GM21723 (cell line): ENCODE data around the gene FCRL2.
A peak's percentile ranks its signal among the peaks of the same experiment; 100 is the strongest.
"Not testable (repeated sequence)": the region's sequence is repeated elsewhere in the genome, so short reads cannot be mapped to it uniquely, and the experiment has no call there.

ENCODE experiments used
- ATAC-seq: cut with Tn5 transposase; IDR thresholded peaks from one replicate; pipeline ENCODE4 v1.9.1; 2021; ENCODE audit warnings: mild to moderate bottlenecking, moderate library complexity; ENCODE audit not compliant: unreplicated experiment

FCRL2 gene

DNA sequence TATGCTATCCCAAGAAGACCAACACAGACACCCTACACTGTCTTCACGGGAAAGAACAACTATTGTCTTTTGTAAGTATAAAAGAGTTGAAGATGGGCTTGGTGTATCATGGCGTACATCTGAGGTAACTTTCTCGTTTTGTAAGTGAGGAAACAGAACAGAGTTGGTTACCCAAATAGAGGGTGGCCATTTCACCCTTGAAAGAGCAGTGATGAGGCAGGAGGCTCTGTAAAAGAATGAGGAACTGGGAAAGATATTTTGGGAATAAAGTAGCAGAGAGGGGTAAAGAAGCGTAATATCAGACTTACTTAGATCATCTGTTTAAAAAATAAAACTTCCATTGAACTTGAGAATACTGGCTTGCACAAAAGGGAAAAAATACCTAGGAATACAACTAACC lies 18.9 kb downstream of the FCRL2 start:
- ATAC-seq, result no peak

DNA sequence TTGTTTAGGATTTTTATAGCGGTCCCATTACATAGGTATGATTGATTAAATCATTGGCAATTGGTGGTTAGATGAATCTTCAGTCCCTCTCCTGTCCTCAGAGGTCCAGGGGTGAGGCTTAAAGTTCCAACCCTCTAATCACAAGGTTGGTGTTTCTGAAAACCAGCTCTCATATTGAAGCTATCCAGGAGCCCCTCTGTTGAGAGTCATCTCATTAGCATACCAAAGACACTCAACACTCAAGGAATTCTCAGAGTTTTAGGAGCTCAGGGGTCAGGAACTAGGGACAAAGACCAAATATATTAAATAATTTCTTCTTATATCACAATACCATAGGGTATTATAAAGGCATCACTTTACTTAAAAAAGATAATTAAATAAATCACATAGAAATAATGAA lies 23.3 kb downstream of the FCRL2 start:
- no peak for ATAC-seq

DNA sequence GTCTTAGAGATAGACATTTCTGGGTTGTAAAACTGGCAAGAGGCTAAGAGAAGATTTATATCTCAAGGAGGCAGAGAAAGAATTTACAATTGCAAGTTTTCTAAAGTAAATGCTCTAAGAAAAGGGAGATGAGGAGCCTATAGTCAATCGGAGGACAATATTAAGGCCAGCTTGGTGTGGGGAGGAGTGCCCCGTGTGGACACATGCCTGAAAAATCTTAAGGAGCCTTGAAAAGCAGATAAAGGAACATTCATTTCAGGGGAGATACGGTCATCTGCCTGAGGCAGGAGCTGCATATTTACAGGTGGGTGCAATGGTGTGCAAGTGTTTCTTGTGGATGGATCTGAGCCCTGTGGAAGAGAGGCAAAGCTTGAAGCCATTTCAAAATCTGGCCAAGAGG lies 25.6 kb downstream of the FCRL2 start:
- no peak for ATAC-seq

DNA sequence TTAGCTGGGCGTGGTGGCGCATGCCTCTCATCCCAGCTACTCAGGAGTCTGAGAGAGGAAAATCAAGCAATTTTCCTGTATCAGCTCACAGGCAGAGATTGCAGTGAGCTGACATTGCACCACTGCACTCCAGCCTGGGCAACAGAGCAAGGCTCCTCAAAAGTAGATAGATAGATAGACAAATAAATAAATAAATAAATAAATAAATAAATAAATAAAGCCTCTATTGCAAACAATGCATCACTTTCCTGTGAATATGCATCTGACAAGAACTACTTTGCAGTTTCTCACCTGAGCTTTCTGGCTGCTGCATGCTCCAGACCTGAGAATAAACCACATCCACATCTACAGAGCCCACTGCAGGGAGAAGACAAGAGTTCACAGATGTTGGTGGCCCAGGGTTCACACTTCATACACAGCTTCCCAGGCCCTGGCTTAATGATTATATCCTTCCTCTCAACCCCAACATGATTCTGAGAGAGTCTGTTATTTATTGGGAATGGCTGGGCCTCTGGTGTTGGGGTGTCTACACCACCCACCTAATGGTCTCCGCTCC lies 28.6 kb downstream of the FCRL2 start:
- ATAC-seq, result no peak

DNA sequence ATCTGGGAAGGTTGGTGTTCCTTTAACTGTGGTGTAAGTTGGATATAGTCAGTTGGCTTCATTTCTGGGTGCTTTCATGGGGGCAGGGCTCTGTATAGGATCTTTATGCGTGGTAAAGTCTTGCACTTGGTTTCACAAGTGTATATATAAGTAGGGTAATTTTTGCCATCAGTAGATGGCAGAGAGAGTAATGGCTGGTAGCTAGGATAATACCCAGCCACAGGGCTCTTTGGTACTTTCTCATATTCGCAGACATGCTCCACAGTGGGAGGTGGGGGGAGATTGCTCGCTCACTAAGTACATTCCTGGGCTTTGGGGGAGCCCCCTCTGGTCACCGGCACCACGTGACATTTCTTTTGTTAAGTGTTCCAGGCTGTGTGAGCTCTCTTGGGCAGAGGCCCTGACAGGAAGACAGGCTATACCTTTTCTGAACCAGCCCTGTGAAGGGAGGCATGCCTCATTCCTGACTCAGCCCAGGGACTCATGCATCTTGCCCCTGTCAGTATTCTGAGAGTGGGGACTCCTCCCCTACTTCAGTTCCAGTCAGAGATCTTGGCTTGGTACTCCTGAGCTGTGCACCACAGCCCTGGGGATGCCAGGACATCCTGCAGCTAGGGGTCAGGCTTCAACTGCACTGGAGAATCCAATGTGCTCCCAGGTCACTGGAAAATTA lies 37.6 kb downstream of the FCRL2 start:
- ATAC-seq, result no peak

DNA sequence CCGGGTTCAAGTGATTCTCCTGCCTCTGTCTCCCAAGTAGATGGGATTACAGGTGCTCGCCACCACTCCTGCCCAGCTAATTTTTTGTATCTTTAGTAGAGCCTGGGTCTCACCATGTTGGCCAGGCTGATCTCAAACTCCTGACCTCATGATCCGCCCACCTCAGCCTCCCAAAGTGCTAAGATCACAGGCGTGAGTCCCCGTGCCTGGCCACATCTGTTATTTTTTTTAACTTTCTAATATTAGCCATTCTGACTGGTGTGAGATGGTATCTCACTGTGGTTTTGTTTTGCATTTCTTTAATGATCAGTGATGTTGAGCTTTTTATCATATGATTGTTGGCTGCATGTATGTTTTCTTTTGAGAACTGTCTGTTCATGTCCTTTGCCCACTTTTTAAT lies 40.9 kb downstream of the FCRL2 start:
- not testable (repeated sequence) for ATAC-seq

DNA sequence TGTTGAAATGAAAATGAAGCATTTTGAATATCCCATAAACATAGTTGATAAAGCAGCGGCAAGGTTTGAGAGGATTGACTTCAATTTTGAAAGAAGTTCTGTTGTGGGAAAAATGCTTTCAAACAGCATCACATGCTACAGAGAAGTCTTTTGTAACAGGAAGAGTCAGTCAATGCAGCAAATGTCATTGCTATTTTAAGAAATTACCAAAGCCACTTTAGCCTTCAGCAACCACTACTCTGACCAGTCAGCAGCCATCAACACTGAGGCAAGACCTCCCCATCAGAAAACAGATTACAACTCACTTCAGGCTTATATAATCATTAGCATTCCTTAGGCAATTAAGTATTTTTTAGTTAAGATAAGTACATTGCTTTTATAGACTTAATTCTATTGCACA lies 42.6 kb downstream of the FCRL2 start:
- no peak for ATAC-seq

DNA sequence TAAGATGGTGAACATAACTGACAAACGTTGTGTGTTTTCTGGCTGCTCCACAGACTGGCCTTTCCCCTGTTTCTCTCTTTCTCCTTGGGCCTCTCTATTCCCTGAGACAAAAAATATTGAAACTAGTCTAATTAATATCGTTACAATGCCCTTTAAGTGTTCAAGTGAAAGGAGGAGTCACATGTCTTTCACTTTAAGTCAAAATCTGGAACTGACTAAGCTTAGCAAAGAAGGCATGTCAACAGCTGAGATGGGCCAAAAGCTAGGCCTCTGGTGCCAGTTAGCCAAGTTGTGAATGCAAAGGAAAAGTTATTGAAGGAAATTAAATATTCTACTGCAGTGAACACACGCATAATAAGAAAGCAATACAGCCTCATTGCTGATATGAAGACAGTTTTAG lies 44.2 kb downstream of the FCRL2 start:
- peak; percentile 52 for ATAC-seq

DNA sequence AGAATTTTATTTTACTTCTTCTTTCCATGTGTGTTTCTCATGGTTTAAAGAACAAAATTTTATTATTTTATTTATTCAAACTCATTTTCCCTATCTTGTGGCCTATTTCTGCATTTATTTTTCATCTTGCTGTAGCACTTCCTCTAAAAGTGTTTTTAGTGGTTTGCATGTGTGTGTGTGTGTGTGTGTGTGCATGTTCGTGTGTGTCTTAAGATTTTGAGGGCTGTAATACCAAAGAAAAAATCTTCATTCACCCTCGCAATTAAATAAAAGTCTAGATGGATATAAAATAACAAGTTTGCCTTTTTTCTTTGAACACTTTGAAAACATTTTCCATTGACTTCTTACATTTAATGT lies 51.7 kb downstream of the FCRL2 start:
- ATAC-seq, result no peak

DNA sequence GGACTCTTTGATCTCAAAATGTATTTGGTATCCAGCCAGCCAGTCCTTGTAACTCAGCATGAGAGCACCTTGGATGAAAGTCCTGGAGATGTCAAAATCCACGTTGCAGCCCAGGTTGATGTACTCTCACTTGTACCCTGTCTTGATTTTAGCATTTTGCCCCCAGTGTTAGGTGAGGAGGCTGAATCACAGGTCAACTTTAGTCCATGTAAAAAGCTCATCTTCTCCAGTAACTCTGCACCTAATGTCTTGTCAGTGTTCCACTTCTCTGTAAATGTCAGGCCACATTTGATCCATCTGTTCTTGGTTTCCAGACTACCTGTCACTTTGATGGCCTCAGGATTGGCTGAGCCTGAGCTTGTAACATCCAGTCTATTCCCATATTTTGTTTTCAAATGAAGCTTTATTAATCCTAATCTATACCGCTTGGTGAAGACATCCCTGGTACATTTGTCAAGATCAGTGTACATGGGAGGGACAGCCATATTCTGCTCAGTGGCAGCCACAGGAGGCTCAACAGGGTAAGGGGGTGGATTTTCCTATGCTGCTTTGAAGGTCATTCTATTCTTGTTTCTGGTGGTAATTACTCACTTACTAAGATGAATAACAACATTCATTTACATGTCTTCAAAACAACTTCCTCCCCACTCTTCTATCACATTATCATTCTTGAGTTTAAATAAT lies 52.3 kb downstream of the FCRL2 start:
- ATAC-seq, result no peak

DNA sequence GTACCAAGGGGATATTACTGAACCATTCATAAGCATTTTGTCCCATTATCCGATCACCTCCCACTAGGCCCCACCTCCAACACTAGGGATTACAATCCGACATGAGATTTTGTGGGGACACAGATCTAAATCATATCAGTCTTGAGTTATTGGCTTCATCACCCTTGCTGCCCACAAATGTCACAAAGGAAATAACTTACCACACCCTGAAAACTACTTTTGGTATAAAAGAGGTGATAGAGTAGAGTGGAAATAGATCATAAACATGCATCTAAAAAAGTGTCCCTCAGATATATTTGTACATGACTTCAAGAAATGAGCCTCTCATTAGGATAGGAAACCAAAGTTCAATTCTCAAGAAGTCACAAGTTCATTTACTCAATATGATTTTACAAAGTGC lies 53.8 kb downstream of the FCRL2 start:
- ATAC-seq, result no peak

DNA sequence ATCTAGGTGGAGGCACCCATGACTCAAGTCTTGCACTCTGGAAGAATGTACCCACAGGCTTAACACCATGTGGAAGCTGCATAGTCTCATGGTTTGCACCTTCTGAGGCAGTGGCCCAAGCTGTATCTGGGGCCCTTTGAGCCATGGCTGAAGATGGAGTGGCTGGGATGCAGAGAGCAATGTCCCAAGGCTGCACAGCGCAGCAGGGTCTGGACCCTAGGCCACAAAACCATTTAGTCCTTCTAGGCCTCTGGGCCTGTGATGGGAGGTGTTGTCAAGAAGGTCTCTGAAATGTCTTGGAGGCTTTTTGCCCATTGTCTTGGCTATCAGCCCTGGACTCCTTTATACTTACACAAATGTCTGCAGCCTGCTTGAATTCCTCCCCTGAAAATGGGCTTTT lies 54.9 kb downstream of the FCRL2 start:
- ATAC-seq, result no peak

DNA sequence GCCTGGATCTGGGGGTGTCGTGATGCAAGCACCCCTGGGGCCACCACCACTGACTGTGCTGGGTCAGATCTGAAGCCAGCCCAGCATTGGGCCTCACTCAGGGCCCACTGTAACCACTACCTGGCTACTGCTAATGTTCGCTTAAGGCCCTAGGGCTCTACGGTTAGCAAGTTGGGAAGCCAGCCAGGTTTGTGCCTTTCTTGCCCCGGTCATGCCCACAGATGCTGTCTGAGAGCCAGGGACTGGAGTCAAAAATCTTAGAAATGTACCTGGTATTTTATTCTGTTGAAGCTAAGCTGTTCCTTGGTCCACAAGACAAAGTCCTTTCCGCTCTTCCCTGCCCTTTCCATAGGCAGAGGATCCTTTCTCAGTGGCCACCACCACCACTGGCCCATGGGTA lies 61.2 kb downstream of the FCRL2 start:
- no peak for ATAC-seq

DNA sequence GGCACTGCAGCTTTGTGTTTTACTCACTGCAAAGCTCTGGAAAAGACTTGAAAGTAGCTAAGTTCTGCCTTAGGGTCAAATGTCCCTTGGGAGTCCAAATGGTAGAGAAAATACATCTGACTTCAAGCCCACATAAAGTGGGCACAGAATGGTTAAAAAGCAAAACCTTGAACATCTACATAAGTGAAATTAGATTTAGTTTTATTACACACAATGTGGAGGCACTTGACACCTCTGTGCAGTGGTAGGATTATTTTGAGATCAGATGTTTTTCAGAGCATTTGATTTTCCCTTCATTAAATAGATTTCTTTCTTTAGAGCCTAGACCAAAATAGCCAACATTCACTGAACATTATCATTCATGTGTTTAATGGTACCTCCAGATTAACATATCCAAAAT lies 65.1 kb downstream of the FCRL2 start:
- no peak for ATAC-seq

DNA sequence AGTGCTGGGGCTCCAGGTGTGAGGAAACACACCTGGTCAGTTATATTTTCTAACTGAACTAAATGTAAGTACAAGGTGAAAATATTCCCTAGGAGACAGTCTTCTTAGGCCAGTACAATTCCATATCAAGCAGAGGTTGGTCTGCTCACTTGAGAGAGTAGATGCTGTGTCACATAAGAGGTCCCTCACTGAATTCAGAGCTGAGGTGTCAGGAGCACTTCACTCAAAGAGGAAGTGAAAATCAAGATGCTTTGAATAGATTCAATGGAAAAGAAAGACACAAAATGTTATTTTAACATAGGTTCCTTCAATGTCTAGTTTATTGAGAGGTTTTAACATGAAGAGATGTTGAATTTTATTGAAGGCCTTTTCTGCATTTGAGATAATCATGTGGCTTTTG lies 72.1 kb downstream of the FCRL2 start:
- no peak for ATAC-seq

DNA sequence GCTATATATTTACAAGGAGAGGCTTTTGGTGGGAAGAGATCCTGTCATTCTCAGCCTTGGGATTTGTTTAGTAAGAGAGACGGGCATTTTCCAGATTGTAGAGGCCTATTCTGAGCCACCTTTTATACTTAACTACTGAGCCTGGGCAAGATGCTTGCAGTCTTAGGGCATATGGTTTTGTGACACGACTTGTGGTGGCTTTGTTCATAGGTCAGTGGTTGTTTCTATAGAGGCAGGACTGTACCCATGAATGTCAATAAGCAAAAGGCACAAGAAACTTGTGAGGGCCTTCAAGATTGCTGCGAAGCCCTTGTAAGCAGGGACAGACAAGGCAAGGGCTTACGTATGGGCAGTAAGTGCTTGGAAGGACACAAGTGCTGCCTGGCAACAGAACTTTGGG lies 73.0 kb downstream of the FCRL2 start:
- ATAC-seq, result no peak

DNA sequence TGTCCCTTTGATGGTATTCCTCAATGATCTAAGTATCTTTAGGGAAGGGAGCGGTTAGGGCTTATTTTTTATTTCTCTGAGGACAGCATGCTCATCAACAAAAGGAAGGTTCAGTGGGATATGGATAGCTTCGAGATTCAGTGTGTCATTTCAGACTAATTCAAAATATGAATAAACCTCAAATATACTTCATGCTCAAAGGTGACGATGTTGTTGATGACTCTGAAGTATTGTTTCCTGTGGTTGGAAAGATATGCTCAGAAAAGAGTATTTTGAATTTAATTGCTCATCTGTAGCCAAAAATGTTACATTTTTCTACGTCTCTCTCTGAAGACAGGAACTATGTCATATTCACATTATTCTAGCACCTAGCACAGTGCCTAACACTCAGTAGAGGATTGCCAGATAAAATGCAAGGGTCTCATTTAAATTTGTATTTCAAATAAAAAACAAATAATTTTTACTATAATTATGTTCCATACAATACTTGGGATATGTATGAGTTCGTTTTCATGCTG lies 74.6 kb downstream of the FCRL2 start:
- no peak for ATAC-seq

DNA sequence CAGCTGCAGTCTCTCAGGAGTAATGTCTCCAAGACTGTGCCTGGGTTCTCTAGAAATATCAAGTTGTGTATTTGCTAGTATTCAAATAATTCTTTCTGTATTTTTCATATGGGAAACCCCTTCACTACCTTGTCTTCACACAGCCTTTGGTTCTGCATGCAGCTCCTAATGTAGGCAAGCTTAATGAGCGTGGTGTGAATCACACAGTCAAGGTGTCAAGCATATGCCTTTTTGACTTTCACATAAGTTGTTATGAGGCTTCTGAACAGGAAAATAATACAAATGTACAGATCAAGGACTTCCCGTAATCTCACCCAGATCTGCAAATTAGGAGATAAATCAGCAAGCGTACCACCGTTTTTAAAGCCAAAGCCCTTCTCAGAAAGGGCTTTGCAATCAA lies 76.2 kb downstream of the FCRL2 start, which contains the start of gene FCRL3:
Gene FCRL3, minus strand, starts transcription at position 38 of the 400 bp plus-strand sequence. CDS start 280 bp downstream, outside the sequence.
- no peak for ATAC-seq

DNA sequence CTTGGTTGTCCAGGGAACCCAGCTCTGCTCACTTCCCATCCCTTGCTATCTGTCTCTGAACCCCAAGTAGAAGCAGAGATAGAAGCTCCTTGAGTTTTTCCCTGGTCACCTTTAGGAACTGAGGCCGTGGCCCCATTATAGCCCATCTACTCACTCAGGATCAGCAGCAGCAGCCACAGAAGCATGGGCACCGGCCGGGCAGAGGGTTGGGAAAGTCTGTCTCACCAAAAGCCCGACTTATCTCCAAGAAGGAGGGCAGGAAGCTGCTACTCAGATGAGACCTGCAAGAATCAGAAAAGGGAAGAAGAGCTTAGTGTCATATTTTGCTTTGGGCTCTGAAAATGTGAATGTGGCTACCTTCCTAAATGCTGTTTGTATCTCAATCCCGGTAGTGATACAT lies 76.6 kb downstream of the FCRL2 start:
- ATAC-seq, result no peak

DNA sequence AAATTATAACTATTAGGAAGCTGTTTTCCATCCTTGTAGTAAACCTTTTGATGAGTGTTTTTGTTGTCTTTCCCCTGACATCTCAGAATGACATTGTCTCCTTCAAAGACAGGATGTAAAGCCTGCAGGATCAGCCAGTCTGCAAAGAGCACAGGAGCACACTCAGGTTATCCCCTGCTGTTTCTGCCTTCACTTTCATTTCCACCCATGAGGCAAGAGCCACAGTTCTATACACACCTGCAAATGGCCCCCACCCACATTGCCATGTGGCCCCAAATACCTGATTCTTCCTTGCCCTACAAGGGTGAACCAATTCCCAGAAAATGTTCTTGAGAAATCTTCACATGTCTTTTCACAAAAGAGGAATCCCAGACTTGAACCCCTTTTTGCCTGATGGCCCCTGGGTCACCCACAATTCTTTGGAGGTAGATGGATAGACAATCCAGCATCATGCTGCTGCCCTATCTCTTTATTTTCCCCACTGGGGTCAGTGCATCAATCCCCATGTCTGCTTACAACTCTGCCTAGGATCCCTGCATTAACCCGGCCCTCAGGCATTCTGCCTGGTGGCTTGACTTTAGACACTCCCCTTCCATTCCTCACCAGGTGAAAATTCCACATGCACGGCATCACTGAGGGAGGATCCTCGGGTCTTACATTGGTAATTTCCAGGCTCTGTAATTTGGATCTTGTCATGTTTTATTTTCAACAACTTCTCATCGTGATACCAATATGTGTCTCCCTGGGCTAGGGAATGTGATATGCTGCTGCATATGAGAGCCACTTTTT lies 79.0 kb downstream of the FCRL2 start:
- no peak for ATAC-seq

DNA sequence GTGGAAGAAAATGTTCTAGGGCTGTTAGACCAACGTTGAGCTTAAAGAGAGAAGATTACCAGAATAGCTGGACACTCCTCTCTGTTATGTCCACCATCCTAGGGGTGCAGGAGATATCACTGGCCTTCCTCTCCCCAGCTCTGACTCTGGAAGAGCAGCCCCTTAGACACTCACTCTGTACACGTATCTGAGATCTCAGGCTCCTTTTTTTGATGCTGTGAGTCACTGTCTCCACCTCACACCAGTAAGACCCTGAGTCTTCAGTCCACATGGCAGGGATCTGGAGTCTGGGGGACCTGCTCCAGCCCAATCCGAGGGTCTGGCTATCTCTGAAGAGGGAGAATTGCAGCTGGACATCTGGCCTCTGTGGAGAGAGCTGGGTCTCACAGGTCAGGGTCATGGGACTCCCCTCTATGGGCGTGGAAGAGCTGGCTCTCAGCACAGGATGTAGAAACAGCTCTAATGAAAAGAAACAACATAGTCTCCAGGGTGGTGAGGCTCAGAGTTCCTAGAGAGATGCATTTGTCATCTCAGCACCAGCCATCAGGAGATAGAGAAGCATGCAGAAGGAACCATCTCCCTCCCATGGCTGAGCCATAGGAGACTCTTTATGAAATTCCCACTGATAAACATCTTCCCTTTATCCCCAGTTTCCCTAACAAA lies 79.8 kb downstream of the FCRL2 start:
- ATAC-seq, result no peak
